ENCODE results near the gene THOC6.

DNA sequence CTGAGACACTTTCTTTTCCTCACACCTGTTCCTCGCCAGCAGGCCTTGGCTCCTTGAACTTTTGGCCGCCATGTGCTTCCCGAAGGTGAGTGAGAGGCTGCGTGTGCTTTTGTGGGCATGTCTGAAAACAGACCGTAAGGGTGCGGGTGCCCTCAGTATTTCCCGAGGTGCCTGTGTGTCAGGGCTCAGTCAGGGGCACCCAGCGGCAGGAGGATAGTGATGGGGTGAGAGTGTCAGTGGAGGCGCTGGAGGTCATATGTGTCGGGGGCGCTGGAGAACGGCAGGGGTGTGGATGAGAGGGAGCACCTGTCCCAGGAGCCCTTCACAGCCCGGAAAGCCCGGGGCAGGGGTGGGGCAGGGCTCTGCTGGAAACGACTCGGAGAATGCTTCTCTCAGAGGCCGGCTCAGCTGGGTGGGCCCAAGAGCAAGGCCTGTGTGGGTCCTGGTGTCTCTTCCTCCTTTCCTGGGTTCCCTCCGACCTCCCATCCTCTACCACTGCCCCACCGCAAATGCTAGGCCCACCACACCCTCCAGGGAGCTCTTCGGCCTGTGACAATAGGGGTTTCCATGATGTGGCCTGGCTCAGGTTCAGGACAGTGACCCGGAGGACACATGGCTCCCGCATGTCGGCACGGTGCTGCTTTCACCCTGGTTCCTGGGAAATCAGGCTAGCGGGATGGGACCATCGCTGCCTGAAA is 42.1 kb downstream of the THOC6 start:
- TF ChIP-seq CTCF (IDR thresholded peaks at IDR 0.05) (no peak), EZH2 (IDR thresholded peaks at IDR 0.05) (no peak), EZH2phosphoT487 (IDR thresholded peaks at IDR 0.05) (no peak)

Data from neural progenitor cell (in vitro differentiated cells).